HepG2 (cell line): ENCODE measurements around the gene DPPA4. TPM values are rescaled to one million over a fixed set of nuclear protein-coding genes. Genes with fewer than 3 reads are reported as not detected.

Experiments used
- ATAC-seq: fragments of 200-7000 bp; cut with Tn5 transposase; 3 replicates; pipeline ENCODE4 v1.9.1; 2020; ENCODE audit warnings: mild to moderate bottlenecking, moderate library complexity
- BruUV-seq: library from RNA; stranded (reverse); fragments of 400-500 nt; replicated peaks from 2 replicates; lab custom pipeline; 2021; lab: Mats Ljungman, UMichigan
- CTCF ChIA-PET: fragments of 300-600 bp; formaldehyde crosslinking; extraction: SDS; loops from one replicate; lab custom pipeline; 2021; ENCODE audit warnings: low total read pairs, inconsistent platforms, low intra/inter-chr PET ratio; lab: Yijun Ruan, JAX
- POLR2A ChIA-PET: fragments of 350-600 bp; sonication (Branson Sonifier 250); formaldehyde crosslinking; loops from one replicate; lab custom pipeline; 2020; ENCODE audit warnings: antibody characterized with exemption, inconsistent platforms; lab: Yijun Ruan, JAX
- DNase-seq: peaks from one replicate; pipeline ENCODE4 v3.0.0-alpha.2; 2015; ENCODE audit warnings: low spot score
- FAIRE-seq: peaks from 3 replicates; lab custom pipeline; 2011; peaks lifted over from hg19 to GRCh38; lab: Jason Lieb, UNC
- H2AFZ ChIP-seq: one replicate; pipeline ENCODE4 v1.6.1; 2011; ENCODE audit warnings: low read length, inconsistent platforms
- H3K27ac ChIP-seq: fragments of 300-600 bp; 3 replicates; pipeline ENCODE4 v1.8.0; 2011; ENCODE audit warnings: mixed run types, mild to moderate bottlenecking, mixed read lengths, low read length, inconsistent platforms; ENCODE audit not compliant: insufficient read depth; ENCODE audit errors: extremely low read length
- H3K27me3 ChIP-seq, 2 experiments: fragments of 200-600 bp in 1 of 2; 2 replicates in 1 of 2; 3 replicates in 1 of 2; pipeline versions ENCODE4 v1.6.0 to v1.8.0; 2011; ENCODE audit warnings: low read length in 2 of 2, mild to moderate bottlenecking in 2 of 2, moderate library complexity in 2 of 2, inconsistent platforms in 1 of 2; ENCODE audit not compliant: insufficient read depth in 2 of 2, control insufficient read depth in 1 of 2
- H3K36me3 ChIP-seq, 2 experiments: fragments of 200-600 bp in 1 of 2; replicated peaks in 1 of 2; 2 replicates in 1 of 2; 3 replicates in 1 of 2; pipeline versions ENCODE4 v1.5.1 to v1.8.0; 2011; ENCODE audit warnings: low read length in 2 of 2, inconsistent platforms in 1 of 2; ENCODE audit not compliant: insufficient read depth in 2 of 2, control insufficient read depth in 1 of 2
- H3K4me1 ChIP-seq: 2 replicates; pipeline ENCODE4 v1.5.1; 2012; ENCODE audit warnings: low read length, inconsistent platforms; ENCODE audit not compliant: insufficient read depth
- H3K4me2 ChIP-seq: 2 replicates; pipeline ENCODE4 v1.6.0; 2011; ENCODE audit warnings: low read depth, low read length, inconsistent platforms
- H3K4me3 ChIP-seq, 3 experiments: fragments of 200-600 bp in 1 of 3; sonication (generic), shearing (Covaris generic) in 1 of 3; replicated peaks in 1 of 3; 2 replicates each; pipeline ENCODE4 v1.5.1; 2011 to 2016; ENCODE audit warnings: low read length in 3 of 3, inconsistent platforms in 2 of 3, low read depth in 2 of 3, mild to moderate bottlenecking in 2 of 3, control low read depth in 1 of 3, mixed read lengths in 1 of 3; ENCODE audit not compliant: insufficient read depth in 1 of 3
- H3K79me2 ChIP-seq: one replicate; pipeline ENCODE4 v1.6.1; 2011; ENCODE audit warnings: low read length, inconsistent platforms; ENCODE audit not compliant: insufficient read depth
- H3K9ac ChIP-seq: 2 replicates; pipeline ENCODE4 v1.6.0; 2011; ENCODE audit warnings: mild to moderate bottlenecking, low read depth, low read length, inconsistent platforms; ENCODE audit not compliant: insufficient read depth
- H3K9me3 ChIP-seq: 2 replicates; pipeline ENCODE4 v1.5.1; 2012; ENCODE audit warnings: mild to moderate bottlenecking, low read length
- H4K20me1 ChIP-seq: 2 replicates; pipeline ENCODE4 v1.6.0; 2011; ENCODE audit warnings: inconsistent platforms, mild to moderate bottlenecking, low read length, moderate library complexity; ENCODE audit not compliant: insufficient read depth
- AGO1 ChIP-seq: fragments of 200-400 bp; formaldehyde crosslinking; IDR thresholded peaks from 2 replicates; pipeline ENCODE4 v1.6.1; 2017; ENCODE audit warnings: mild to moderate bottlenecking, low read depth, low read length, moderate library complexity; ENCODE audit not compliant: poor library complexity, severe bottlenecking
- CHD2 ChIP-seq: IDR thresholded peaks from 2 replicates; pipeline ENCODE4 v1.6.1; 2011; ENCODE audit warnings: low read depth, low read length, improper control_type of control experiment
- HNRNPL ChIP-seq: fragments of 200-400 bp; formaldehyde crosslinking; IDR thresholded peaks from 2 replicates; pipeline ENCODE4 v1.6.1; 2017; ENCODE audit warnings: mild to moderate bottlenecking, low read depth, low read length
- IRF2 ChIP-seq: IDR thresholded peaks from 2 replicates; pipeline ENCODE4 v1.6.1; 2018; ENCODE audit warnings: missing genetic modification reagents, missing compliant biosample characterization
- KAT8 ChIP-seq: IDR thresholded peaks from 2 replicates; pipeline ENCODE4 v1.6.1; 2016; ENCODE audit warnings: missing genetic modification reagents, missing compliant biosample characterization
- PHF20 ChIP-seq: sonication (generic); formaldehyde crosslinking; IDR thresholded peaks from 2 replicates; pipeline ENCODE4 v1.5.0; 2020; ENCODE audit warnings: mild to moderate bottlenecking, missing genetic modification reagents
- ZBTB43 ChIP-seq: sonication (generic); formaldehyde crosslinking; conservative IDR thresholded peaks from 2 replicates; pipeline ENCODE4 v1.4.0; 2020; ENCODE audit warnings: missing genetic modification reagents
- ZNF280B ChIP-seq: sonication (generic); formaldehyde crosslinking; IDR thresholded peaks from 2 replicates; pipeline ENCODE4 v1.5.0; 2020; ENCODE audit warnings: missing genetic modification reagents, mild to moderate bottlenecking, borderline replicate concordance
- ZNF510 ChIP-seq: sonication (generic); formaldehyde crosslinking; IDR thresholded peaks from 2 replicates; pipeline ENCODE4 v1.4.0; 2020; ENCODE audit warnings: low read depth, mild to moderate bottlenecking, missing genetic modification reagents
- ZNF639 ChIP-seq: conservative IDR thresholded peaks from 2 replicates; pipeline ENCODE4 v1.6.1; 2018; ENCODE audit warnings: missing genetic modification reagents
- ZNF737 ChIP-seq: sonication (generic); formaldehyde crosslinking; IDR thresholded peaks from 2 replicates; pipeline ENCODE4 v1.5.0; 2020; ENCODE audit warnings: missing genetic modification reagents, mild to moderate bottlenecking, borderline replicate concordance
- ZNF879 ChIP-seq: sonication (generic); formaldehyde crosslinking; IDR thresholded peaks from 2 replicates; pipeline ENCODE4 v1.8.1; 2023; ENCODE audit warnings: missing genetic modification reagents
- ZSCAN29 ChIP-seq: sonication (generic); formaldehyde crosslinking; conservative IDR thresholded peaks from 2 replicates; pipeline ENCODE4 v1.4.0; 2020; ENCODE audit warnings: mild to moderate bottlenecking, missing genetic modification reagents
- WGBS: methylation state at CpG from one replicate; pipeline ENCODE4 v1.1.6; 2017; ENCODE audit warnings: low lambda C conversion rate; 5-methylcytosine and 5-hydroxymethylcytosine counted together
- in situ Hi-C: cut with HindIII; loops from 2 replicates; pipeline ENCODE4 v1.10.0; 2017; ENCODE audit warnings: low pct_unique_long_range_greater_than_20kb; ENCODE audit not compliant: extremely low pct_ligation_motif_present
- intact Hi-C: fragments of 100-400 bp; cut with micrococcal nuclease; formaldehyde crosslinking; loops from one replicate; pipeline ENCODE4 v1.10.0; 2022; ENCODE audit not compliant: unreplicated experiment
- polyA plus RNA-seq, 8 experiments: library from polyadenylated mRNA; depleted of rRNA in 3 of 8; stranded (reverse) in 7 of 8; unstranded in 1 of 8; fragments of >200 nt; fragmentation: Illumina TruSeq in 4 of 8; extraction: Trizol in 4 of 8; gene quantifications; 2 replicates each; pipeline versions ENCODE4 v1.2.1 to v1.2.3, GENCODE V29; 2011 to 2016; ENCODE audit warnings: low read depth in 4 of 8, missing spikeins in 1 of 8, mixed read lengths in 1 of 8; ENCODE audit not compliant: insufficient read depth in 1 of 8
- total RNA-seq, 5 experiments: library from RNA; depleted of rRNA; stranded (reverse); fragments of >200 nt; fragmentation: Illumina TruSeq; extraction: Trizol; gene quantifications; 2 replicates each; pipeline ENCODE4 v1.2.3, GENCODE V29; 2016; ENCODE audit warnings: low read depth in 1 of 5
- TF ChIP-seq, protein P1 (sequence below): IDR thresholded peaks from 2 replicates; pipeline ENCODE4 v1.6.1; 2016; ENCODE audit warnings: missing genetic modification reagents, missing compliant biosample characterization
- TF ChIP-seq, protein P2 (sequence below): sonication (generic); formaldehyde crosslinking; IDR thresholded peaks from 2 replicates; pipeline ENCODE4 v1.4.0; 2020; ENCODE audit warnings: missing genetic modification reagents

DPPA4 gene
- total and polyA plus RNA-seq, 2 of the 13 experiments (the other 11 are each of a cell fraction or from before 2014, with no cell fraction given): not detected

DNA sequence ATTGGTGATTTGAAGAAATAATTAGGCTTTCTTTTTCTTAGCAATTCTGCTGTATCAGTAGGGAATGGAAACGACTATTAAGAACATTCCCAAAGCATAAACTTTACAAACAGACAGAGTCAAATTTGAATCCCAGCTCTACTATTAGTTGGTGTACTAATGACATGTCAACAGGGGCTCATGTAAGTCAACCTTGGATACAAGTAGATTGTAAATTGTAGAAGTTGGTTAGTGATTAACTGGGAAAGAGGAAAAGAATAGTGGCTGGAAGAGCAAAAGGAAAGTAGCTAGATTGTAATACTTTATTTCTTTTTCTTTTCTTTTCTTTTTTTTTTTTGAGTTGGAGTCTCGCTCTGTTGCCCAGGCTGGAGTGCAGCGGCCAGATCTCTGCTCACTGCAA is 38.6 kb upstream of the DPPA4 start:
- FAIRE-seq (no peak), DNase-seq (no peak), ATAC-seq (no peak)
- no peaks in the 10 kb centered on the region for H3K79me2 ChIP-seq
- no peak overlapping the region for H3K9ac ChIP-seq
- H3K27ac ChIP-seq: no peak overlapping the region
- ChIA-PET POLR2A (no interaction called here), CTCF (no interaction called here)
- H3K4me2 ChIP-seq: no peak overlapping the region
- H2AFZ ChIP-seq: no peak overlapping the region
- no peaks in the 10 kb centered on the region for H4K20me1 ChIP-seq
- no peaks in the 10 kb centered on the region for H3K4me1 ChIP-seq
- no peaks in the 10 kb centered on the region for H3K9me3 ChIP-seq
- intact Hi-C loops (no loop called here), in situ Hi-C loops (no loop called here)
- no peaks in the 10 kb centered on the region; a peak in 1 of 5 replicates for H3K27me3 ChIP-seq
- H3K4me3 ChIP-seq: no peak overlapping the region
- no peaks in the 10 kb centered on the region for H3K36me3 ChIP-seq
- TF ChIP-seq, protein P1, sequence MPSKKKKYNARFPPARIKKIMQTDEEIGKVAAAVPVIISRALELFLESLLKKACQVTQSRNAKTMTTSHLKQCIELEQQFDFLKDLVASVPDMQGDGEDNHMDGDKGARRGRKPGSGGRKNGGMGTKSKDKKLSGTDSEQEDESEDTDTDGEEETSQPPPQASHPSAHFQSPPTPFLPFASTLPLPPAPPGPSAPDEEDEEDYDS (CRISPR knock-in tag): no peak
- TF ChIP-seq PHF20 (CRISPR knock-in tag) (no peak), ZNF510 (CRISPR knock-in tag) (no peak), ZNF280B (CRISPR knock-in tag) (no peak), ZSCAN29 (CRISPR knock-in tag) (no peak), ZNF879 (CRISPR knock-in tag) (no peak), KAT8 (CRISPR knock-in tag) (no peak), ZBTB43 (no peak), HNRNPL (no peak), IRF2 (CRISPR knock-in tag) (no peak), ZNF737 (no peak), CHD2 (no peak), AGO1 (no peak), ZNF639 (CRISPR knock-in tag) (no peak)
- TF ChIP-seq, protein P2, sequence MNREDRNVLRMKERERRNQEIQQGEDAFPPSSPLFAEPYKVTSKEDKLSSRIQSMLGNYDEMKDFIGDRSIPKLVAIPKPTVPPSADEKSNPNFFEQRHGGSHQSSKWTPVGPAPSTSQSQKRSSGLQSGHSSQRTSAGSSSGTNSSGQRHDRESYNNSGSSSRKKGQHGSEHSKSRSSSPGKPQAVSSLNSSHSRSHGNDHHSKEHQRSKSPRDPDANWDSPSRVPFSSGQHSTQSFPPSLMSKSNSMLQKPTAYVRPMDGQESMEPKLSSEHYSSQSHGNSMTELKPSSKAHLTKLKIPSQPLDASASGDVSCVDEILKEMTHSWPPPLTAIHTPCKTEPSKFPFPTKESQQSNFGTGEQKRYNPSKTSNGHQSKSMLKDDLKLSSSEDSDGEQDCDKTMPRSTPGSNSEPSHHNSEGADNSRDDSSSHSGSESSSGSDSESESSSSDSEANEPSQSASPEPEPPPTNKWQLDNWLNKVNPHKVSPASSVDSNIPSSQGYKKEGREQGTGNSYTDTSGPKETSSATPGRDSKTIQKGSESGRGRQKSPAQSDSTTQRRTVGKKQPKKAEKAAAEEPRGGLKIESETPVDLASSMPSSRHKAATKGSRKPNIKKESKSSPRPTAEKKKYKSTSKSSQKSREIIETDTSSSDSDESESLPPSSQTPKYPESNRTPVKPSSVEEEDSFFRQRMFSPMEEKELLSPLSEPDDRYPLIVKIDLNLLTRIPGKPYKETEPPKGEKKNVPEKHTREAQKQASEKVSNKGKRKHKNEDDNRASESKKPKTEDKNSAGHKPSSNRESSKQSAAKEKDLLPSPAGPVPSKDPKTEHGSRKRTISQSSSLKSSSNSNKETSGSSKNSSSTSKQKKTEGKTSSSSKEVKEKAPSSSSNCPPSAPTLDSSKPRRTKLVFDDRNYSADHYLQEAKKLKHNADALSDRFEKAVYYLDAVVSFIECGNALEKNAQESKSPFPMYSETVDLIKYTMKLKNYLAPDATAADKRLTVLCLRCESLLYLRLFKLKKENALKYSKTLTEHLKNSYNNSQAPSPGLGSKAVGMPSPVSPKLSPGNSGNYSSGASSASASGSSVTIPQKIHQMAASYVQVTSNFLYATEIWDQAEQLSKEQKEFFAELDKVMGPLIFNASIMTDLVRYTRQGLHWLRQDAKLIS (CRISPR knock-in tag): no peak
- 49% methylated on average over 3 of the region's 3 CpGs for WGBS
- no TSS peak for BruUV-seq
